ENCODE measurements around the gene IL18RAP. TPM values are rescaled to one million over a fixed set of nuclear protein-coding genes. Genes with fewer than 3 reads are reported as not detected.

Gene IL18RAP
- total and polyA plus RNA-seq, 9 donors: 0.10 to 0.77 (median 0.33) TPM

- DNase-seq: no peak
- TF ChIP-seq, protein P1, sequence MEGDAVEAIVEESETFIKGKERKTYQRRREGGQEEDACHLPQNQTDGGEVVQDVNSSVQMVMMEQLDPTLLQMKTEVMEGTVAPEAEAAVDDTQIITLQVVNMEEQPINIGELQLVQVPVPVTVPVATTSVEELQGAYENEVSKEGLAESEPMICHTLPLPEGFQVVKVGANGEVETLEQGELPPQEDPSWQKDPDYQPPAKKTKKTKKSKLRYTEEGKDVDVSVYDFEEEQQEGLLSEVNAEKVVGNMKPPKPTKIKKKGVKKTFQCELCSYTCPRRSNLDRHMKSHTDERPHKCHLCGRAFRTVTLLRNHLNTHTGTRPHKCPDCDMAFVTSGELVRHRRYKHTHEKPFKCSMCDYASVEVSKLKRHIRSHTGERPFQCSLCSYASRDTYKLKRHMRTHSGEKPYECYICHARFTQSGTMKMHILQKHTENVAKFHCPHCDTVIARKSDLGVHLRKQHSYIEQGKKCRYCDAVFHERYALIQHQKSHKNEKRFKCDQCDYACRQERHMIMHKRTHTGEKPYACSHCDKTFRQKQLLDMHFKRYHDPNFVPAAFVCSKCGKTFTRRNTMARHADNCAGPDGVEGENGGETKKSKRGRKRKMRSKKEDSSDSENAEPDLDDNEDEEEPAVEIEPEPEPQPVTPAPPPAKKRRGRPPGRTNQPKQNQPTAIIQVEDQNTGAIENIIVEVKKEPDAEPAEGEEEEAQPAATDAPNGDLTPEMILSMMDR (IDR thresholded peaks at IDR 0.05): no peak
- H3K27ac ChIP-seq: no peak overlapping the region
- no peaks in the 10 kb centered on the region for H3K9me3 ChIP-seq
- 62 to 65% (median 62%) methylated on average over 3 of the region's 3 CpGs for WGBS, 3 donors
- no peaks in the 10 kb centered on the region for H3K4me1 ChIP-seq (ENCODE audit: insufficient read depth)
- no peaks in the 10 kb centered on the region for H3K27me3 ChIP-seq
- no peak overlapping the region for H3K4me3 ChIP-seq
- no peaks in the 10 kb centered on the region for H3K36me3 ChIP-seq
- intact Hi-C loops (cut with DNase I): no loop called here
Measured at GRCh38 chr2:102424754-102425153, 1.8 kb downstream of the IL18RAP start.

DNA sequence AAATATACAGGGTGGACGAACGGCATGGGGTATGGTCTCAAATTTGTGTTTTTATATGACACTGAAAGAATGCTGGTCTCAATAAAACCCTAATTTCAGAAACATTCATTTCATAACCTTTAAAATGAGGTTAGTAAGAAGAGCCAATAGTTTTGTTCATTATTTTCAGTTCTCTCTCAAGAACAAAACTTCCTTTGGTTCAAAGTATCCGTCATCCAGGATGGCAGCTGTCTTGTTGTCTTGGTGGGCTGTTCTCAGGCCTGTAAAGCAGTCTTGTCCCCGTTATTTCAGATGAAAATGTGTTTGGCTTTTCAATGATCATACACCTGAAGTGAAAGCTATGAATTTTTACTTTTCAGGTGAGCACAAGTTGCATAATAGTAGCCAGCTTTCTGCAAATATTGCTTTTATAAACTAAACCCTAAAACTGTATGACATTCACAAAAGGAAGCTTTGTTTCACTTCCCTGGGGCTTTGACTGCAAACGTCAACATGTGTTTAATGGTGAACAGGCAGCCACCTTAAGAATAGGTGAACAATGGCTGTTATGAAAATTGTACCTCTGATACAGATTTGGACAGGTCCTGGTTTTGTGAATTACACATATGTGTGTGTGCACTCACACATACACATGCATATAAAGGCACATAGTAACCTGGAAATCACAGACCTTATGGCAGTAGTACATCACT is 2.6 kb downstream of the IL18RAP start:
- H3K4me1 ChIP-seq (ENCODE audit: insufficient read depth): no peaks in the 10 kb centered on the region
- intact Hi-C loops (cut with DNase I): no loop called here
- H3K27ac ChIP-seq: no peak overlapping the region
- no peaks in the 10 kb centered on the region for H3K9me3 ChIP-seq
- H3K4me3 ChIP-seq: no peak overlapping the region
- TF ChIP-seq EP300 (IDR thresholded peaks at IDR 0.05) (no peak), POLR2A (IDR thresholded peaks at IDR 0.05) (no peak)
- TF ChIP-seq, protein P1 (IDR thresholded peaks at IDR 0.05): no peak
- DNase-seq: no peak
- no peaks in the 10 kb centered on the region for H3K27me3 ChIP-seq
- no peaks in the 10 kb centered on the region for H3K36me3 ChIP-seq
- WGBS, 3 donors: 56 to 67% (median 57%) methylated on average over 5 of the region's 5 CpGs

- Histone ChIP-seq H3K9me3 (no peaks in the 10 kb centered on the region), H3K27me3 (no peaks in the 10 kb centered on the region), H3K36me3 (no peaks in the 10 kb centered on the region), H3K4me1 (ENCODE audit: insufficient read depth) (no peaks in the 10 kb centered on the region), H3K4me3 (no peak overlapping the region), H3K27ac (no peak overlapping the region)
- TF ChIP-seq, protein P1 (IDR thresholded peaks at IDR 0.05): no peak
- no peak for TF ChIP-seq POLR2A (IDR thresholded peaks at IDR 0.05)
- no peak for TF ChIP-seq EP300 (IDR thresholded peaks at IDR 0.05)
- WGBS, 3 donors: 49 to 90% (median 54%) methylated on average over 1 of the region's 1 CpG
- no peak for DNase-seq
- intact Hi-C loops (cut with DNase I): no loop called here
Measured at GRCh38 chr2:102427249-102427648, 4.3 kb downstream of the IL18RAP start.

DNA sequence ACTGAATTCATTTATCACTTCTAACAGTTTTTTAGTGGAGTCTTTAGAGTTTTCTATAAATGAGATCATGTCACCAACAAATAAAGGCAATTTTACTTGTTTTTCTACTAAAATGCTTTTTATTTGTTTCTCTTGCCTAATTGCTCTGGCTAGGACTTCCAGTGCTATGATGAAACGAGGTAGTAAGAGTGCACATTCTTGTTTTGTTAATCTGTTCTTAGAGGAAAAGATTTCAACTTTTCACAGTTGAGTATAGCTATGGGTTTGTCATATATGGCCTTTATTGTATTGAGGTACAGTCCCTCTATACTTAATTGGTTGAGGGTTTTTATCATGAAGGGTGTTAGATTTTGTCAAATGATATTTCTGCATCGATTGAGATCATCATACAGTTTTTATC is 5.6 kb downstream of the IL18RAP start:
- no peaks in the 10 kb centered on the region for H3K27me3 ChIP-seq
- no peaks in the 10 kb centered on the region for H3K9me3 ChIP-seq
- no peak overlapping the region for H3K4me3 ChIP-seq
- intact Hi-C loops (cut with DNase I): no loop called here
- no peak for TF ChIP-seq POLR2A (IDR thresholded peaks at IDR 0.05)
- TF ChIP-seq, protein P1 (IDR thresholded peaks at IDR 0.05): no peak
- TF ChIP-seq EP300 (IDR thresholded peaks at IDR 0.05): no peak
- DNase-seq: no peak
- H3K4me1 ChIP-seq (ENCODE audit: insufficient read depth): no peaks in the 10 kb centered on the region
- H3K36me3 ChIP-seq: no peaks in the 10 kb centered on the region
- 57 to 65% (median 64%) methylated on average over 2 of the region's 2 CpGs for WGBS, 3 donors
- no peak overlapping the region for H3K27ac ChIP-seq
